AG04449 (cell line): ENCODE data around the gene PNPLA7.
A peak's percentile ranks its signal among the peaks of the same experiment; 100 is the strongest.
"Not testable (repeated sequence)": the region's sequence is repeated elsewhere in the genome, so short reads cannot be mapped to it uniquely, and the experiment has no call there.

Experiments used
- CTCF ChIA-PET: fragments of 350-600 bp; formaldehyde crosslinking; extraction: SDS; loops from one replicate; lab custom pipeline; 2021; ENCODE audit warnings: antibody characterized with exemption; lab: Yijun Ruan, JAX
- POLR2A ChIA-PET: fragments of 400-600, 350-600 bp; formaldehyde crosslinking; extraction: SDS; loops from one replicate; lab custom pipeline; 2020; ENCODE audit warnings: antibody characterized with exemption, inconsistent platforms; lab: Yijun Ruan, JAX
- DNase-seq: peaks from one replicate; pipeline ENCODE4 v3.0.0-alpha.2; 2010; ENCODE audit warnings: low read depth, low spot score
- H3K4me3 ChIP-seq: 2 replicates; pipeline ENCODE4 v1.5.1; 2011; ENCODE audit warnings: low read depth, mild to moderate bottlenecking, control low read depth, low read length
- TF ChIP-seq, protein P1 (sequence below): IDR thresholded peaks from one replicate; pipeline ENCODE4 v1.5.1; 2011; ENCODE audit warnings: mild to moderate bottlenecking, moderate library complexity, low read length, control low read depth, inconsistent platforms; ENCODE audit not compliant: insufficient read depth; ENCODE audit errors: missing control alignments

PNPLA7 gene

DNA sequence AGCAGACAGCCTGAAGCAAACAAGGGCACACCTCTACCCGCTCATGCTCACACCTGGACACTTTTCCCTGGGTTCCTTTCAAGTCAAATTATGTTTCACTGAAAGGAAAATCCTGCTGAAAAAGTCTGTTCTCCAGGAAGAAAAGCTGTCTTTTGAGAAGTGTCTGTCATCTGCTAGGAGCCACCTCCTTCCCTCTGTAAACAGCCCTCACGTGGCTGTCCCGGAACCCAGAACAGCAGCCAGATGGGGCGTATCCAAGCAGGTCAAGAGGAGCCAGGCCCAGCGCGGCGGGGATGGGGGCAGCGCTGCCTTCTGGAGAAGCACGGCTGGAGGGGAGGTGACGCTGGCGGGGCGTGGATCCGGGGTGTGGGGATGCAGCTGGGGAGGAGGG, at the start of gene PNPLA7:
TSS of gene PNPLA7 (minus strand) at position 172 of the 391 bp plus-strand sequence. CDS start 205 bp downstream, outside the sequence.
- CTCF ChIA-PET: interaction anchor here (1.2 to 2.6 kb wide), 4 partner anchors 8 to 29 kb away, joined by 3 to 11 read pairs (median 6); partner anchors contain the start of gene DPH7
- TF ChIP-seq, protein P1, sequence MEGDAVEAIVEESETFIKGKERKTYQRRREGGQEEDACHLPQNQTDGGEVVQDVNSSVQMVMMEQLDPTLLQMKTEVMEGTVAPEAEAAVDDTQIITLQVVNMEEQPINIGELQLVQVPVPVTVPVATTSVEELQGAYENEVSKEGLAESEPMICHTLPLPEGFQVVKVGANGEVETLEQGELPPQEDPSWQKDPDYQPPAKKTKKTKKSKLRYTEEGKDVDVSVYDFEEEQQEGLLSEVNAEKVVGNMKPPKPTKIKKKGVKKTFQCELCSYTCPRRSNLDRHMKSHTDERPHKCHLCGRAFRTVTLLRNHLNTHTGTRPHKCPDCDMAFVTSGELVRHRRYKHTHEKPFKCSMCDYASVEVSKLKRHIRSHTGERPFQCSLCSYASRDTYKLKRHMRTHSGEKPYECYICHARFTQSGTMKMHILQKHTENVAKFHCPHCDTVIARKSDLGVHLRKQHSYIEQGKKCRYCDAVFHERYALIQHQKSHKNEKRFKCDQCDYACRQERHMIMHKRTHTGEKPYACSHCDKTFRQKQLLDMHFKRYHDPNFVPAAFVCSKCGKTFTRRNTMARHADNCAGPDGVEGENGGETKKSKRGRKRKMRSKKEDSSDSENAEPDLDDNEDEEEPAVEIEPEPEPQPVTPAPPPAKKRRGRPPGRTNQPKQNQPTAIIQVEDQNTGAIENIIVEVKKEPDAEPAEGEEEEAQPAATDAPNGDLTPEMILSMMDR: no peak
- POLR2A ChIA-PET: no interaction called here
- H3K4me3 ChIP-seq: peak within 1 kb of the TSS; percentile 69
- DNase-seq: no peak

DNA sequence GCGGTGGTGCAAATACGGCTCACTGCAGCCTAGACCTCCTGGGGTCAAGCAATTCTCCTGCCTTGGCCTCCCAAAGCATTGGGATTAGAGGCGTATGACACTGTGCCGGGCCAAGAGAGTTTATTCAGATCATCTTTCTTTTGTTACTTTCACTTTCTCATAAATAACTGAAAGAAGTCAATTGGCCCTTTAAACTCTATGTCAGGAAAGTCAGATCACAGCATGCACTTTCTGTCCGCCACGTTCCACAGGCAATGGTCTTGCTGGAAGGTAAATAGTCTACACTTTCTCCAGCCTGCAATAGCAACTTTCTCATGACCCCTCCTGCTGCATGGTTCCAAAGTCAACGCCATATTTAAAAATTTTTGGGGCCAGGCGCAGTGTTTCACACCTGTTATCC, 48.7 kb upstream of the PNPLA7 start:
- TF ChIP-seq, protein P1: no peak
- no peak for DNase-seq
- CTCF ChIA-PET: interaction anchor here (0.9 kb wide), 1 partner anchor 10 kb away, joined by 3 read pairs; no protein-coding TSS in a partner anchor
- POLR2A ChIA-PET: interaction anchor here (0.9 kb wide), 1 partner anchor 16 kb away, joined by 3 read pairs; no protein-coding TSS in a partner anchor
- no peak overlapping the region for H3K4me3 ChIP-seq

DNA sequence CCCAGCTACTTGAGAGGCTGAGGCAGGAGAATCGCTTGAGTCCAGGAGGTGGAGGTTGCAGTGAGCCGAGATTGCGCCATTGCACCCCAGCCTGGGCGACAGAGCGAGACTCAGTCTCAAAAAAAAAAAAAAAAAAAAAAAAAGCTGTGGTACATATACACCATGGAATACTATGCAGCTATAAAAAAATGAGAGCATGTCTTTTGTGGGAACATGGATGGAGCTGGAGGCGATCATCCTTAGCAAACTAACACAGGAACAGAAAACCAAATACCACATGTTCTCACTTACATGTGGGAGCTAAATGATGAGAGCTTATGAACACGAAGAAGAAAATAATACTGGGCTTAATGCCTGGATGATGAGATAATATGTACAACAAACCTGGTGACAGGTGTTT, 46.4 kb upstream of the PNPLA7 start:
- CTCF ChIA-PET: interaction anchor here (2.1 kb wide), 1 partner anchor 18 kb away, joined by 14 read pairs; the partner anchor contains the start of gene DPH7
- H3K4me3 ChIP-seq, DNase-seq, POLR2A ChIA-PET: not testable (repeated sequence)

DNA sequence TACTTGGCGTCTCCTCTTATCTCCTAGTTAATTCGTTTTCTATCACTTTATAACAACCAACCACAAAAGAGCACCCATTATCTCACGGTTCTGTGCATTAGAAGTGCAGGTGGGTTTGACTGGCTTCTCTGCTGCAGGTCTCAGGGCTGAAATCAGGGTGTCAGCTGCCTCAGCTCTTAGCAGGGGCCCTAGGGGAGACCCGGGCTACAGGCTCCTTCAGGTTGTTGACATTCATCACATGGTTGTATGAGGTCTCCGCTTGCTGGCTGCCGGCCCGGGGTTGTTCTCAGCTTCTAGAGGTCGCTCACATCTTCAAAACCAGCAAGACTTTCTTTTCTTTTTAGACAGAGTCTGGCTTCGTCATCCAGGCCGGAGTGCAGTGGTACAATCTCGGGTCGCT, 43.0 kb upstream of the PNPLA7 start:
- ChIA-PET POLR2A (no interaction called here), CTCF (interaction anchor here (1.0 to 1.3 kb wide), 3 partner anchors 11 to 291 kb away, joined by 3 to 4 read pairs (median 3); partner anchors contain the start of gene NRARP)
- TF ChIP-seq, protein P1: no peak
- H3K4me3 ChIP-seq: no peak overlapping the region
- DNase-seq: no peak

DNA sequence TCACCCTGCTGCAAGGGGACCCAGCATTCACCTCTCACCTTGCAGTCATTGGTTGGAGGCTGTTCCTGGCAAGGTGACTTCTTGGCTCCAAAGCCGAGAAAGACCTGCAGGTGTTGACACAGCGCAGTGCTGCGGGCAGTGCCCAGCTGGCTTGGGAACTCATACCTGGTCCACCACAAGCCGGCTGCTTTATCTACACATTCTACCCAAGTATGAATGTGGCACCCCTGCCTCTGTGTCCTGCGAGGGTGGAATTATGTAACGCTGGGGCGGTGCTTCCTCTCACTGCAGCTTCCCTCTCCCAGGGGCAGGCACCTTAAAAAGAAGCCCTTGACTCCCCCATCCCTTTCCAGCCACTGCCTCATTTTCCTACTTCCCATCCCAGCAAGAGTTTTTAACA, 42.6 kb upstream of the PNPLA7 start:
- POLR2A ChIA-PET: no interaction called here

DNA sequence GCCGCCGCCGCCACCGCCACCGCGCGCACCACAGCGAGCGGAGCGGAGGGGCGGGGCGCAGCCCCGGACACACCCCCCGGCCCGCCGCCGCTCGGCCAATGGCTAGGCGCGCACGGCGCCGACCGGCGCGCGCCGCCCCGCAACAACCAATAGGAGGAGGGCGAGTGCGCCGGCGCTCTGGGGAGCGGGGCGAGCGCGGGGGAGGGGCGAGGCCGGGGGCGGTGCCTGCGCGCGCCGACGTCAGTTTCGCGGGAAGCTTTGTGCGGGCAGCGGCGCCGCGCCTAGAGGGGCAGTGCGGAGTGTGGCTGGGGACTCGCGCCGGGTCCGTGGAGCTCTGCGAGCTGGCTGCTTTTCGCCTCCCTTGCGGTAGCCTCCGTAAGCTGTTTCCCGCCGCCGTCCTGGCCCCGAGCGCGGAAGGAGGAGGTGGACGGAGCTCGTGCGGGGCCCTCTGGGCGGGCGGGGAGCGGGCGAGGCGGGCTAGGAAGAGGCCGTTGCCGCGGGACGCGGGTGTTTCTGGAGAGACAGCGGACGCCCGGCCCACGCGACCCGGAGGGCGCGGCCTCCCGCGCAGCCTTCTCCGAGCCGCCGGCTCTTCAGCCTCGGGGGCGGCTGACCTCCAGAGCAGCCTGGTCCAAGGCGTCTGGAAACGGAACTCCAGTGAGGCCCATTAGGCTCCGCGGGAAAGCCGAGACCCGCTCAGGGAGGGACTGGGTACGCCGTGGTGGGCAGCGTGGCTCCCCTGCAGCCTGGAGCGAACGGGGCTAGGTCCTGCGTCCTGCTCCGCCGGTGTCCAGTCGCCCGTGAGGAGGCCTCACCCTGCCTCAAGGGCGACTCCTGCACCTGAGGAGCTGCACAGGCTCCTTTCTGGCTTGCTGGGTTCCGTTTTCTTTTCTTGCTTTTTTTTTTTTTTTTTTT, 40.5 kb upstream of the PNPLA7 start, which contains the start of gene ZMYND19:
TSS of gene ZMYND19 (minus strand) at position 44 of the 915 bp plus-strand sequence. CDS start 249 bp downstream, outside the sequence.
- peak within 1 kb of the TSS; percentile 82 for H3K4me3 ChIP-seq
- TF ChIP-seq, protein P1: no peak
- ChIA-PET POLR2A (interaction anchor here (0.5 to 0.8 kb wide), 2 partner anchors 28 to 234 kb away, joined by 3 to 4 read pairs; partner anchors contain the start of gene EHMT1), CTCF (interaction anchor here (2.1 to 6.3 kb wide), 2 partner anchors 12 kb away, joined by 6 to 91 read pairs; partner anchors contain the start of gene DPH7)
- no peak for DNase-seq

More for the DNA sequence above, 42.6 kb upstream of the PNPLA7 start:
- TF ChIP-seq, protein P1: no peak
- no peak for DNase-seq
- H3K4me3 ChIP-seq: no peak overlapping the region
- CTCF ChIA-PET: interaction anchor here (1.0 to 1.3 kb wide), 3 partner anchors 11 to 291 kb away, joined by 3 to 4 read pairs (median 3); partner anchors contain the start of gene NRARP
